ENCODE results near the gene BAZ2B.
"Not testable (repeated sequence)": the region's sequence is repeated elsewhere in the genome, so short reads cannot be mapped to it uniquely, and the experiment has no call there.

The BAZ2B gene

GRCh38 chr2:159427048-159427447, 189.3 kb downstream of the BAZ2B start:
- DNase-seq (ENCODE audit: low read depth in 1 of 2, low spot score in 1 of 2), result no peak

- DNase-seq (ENCODE audit: low read depth in 1 of 2, low spot score in 1 of 2), result no peak
These were observed 196.9 kb downstream of the BAZ2B start for GRCh38 chr2:159419403-159419802.

GRCh38 chr2:159411460-159411859, 204.9 kb downstream of the BAZ2B start:
- no peak for DNase-seq (ENCODE audit: low read depth in 1 of 2, low spot score in 1 of 2)

- DNase-seq (ENCODE audit: low read depth in 1 of 2, low spot score in 1 of 2), result no peak
These were observed 206.1 kb downstream of the BAZ2B start for GRCh38 chr2:159410276-159410675.

DNA sequence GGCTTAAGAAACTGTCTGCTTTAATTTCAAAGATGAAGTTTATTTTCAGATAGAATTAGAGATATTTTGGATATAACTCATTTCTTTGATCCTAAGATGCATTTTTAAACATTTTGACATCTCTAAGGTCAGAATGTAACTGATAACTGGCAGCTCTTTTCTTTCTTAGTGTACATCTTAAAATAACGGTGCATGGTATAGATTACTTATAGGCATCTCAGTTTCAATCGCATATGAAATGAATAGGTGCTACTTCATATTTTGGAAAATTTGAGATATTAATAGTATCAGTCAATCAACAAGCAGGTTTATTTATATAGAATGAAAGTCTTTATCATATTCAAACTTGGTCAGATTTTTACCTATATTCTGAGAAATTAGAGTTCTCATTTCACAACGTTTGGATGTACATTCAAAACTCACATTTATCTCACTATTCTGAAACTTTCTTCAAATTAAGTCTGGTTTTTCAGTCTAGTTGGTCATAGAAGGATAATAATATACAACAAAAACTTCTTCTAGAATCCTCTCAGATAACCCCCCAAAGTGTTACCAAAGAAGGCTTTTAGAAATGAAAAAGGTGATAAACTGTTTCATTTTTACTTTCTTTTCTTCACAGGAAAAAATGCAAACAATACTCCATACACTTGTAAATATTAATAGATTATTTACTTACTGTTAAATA, 207.1 kb downstream of the BAZ2B start:
- no peak for DNase-seq (ENCODE audit: low read depth in 1 of 2, low spot score in 1 of 2)

- DNase-seq (ENCODE audit: low read depth in 1 of 2, low spot score in 1 of 2), result no peak
These were observed 213.6 kb downstream of the BAZ2B start for GRCh38 chr2:159402790-159403189.

- DNase-seq (ENCODE audit: low read depth in 1 of 2, low spot score in 1 of 2), result not testable (repeated sequence)
These were observed 214.2 kb downstream of the BAZ2B start for GRCh38 chr2:159402160-159402559.

GRCh38 chr2:159399716-159400415, 216.5 kb downstream of the BAZ2B start:
- no peak for DNase-seq (ENCODE audit: low read depth in 1 of 2, low spot score in 1 of 2)

GRCh38 chr2:159396799-159397198, 219.5 kb downstream of the BAZ2B start:
- no peak for DNase-seq (ENCODE audit: low read depth in 1 of 2, low spot score in 1 of 2)

- no peak for DNase-seq (ENCODE audit: low read depth in 1 of 2, low spot score in 1 of 2)
These were observed 233.8 kb downstream of the BAZ2B start for GRCh38 chr2:159382447-159383028.

DNA sequence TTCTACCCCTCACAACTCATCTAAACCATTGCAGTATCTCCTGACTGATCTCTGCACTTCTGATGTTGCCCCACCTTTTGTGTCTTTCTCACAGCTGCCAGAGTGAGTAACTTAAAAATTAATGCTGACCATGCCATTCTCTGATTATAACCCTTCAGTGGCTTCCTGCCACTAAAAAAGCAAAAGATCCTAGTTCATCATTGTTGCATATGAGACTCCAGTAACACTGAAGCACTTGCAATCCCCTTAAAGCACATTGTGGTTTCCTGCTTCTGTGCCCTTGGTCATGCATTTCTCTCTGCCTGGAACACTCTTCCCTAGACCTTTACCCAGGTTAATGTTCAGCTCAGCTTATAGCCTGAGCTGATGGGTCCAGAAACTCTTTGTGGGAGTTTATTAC, 234.8 kb downstream of the BAZ2B start:
- DNase-seq (ENCODE audit: low read depth in 1 of 2, low spot score in 1 of 2), result no peak

DNA sequence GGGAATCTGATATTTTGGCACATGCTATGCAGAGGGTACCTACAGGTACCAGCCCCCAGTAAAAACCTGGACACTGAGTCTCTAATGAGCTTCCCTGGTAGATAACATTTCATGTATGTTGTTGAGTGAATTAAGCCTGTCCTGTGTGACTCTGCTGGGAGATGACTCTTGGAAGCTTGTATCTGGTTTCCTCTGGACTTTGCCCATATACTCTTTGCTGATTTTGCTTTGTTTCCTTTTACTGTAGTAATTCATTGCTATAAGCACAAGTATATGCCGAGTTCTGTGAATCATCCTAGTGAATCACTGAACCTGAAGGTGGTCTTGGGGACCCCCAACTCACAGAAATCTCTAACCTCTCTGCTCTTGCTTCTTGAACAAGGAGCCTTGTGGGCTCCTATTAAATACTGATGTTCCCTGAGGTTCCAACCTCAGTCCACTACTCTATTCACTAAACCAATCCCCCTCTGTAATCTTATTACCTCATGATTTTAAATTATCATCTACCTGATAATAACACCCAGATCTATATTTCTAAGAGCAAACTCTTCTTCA, 235.6 kb downstream of the BAZ2B start:
- no peak for DNase-seq (ENCODE audit: low read depth in 1 of 2, low spot score in 1 of 2)

GRCh38 chr2:159379181-159379580, 237.2 kb downstream of the BAZ2B start:
- DNase-seq (ENCODE audit: low read depth in 1 of 2, low spot score in 1 of 2), result no peak

GRCh38 chr2:159375241-159375640, 241.1 kb downstream of the BAZ2B start:
- DNase-seq (ENCODE audit: low read depth in 1 of 2, low spot score in 1 of 2), result no peak

GRCh38 chr2:159371506-159371905, 244.8 kb downstream of the BAZ2B start:
- no peak for DNase-seq (ENCODE audit: low read depth in 1 of 2, low spot score in 1 of 2)

GRCh38 chr2:159366538-159366937, 249.8 kb downstream of the BAZ2B start:
- no peak for DNase-seq (ENCODE audit: low read depth in 1 of 2, low spot score in 1 of 2)

- no peak for DNase-seq (ENCODE audit: low read depth in 1 of 2, low spot score in 1 of 2)
These were observed 253.5 kb downstream of the BAZ2B start for GRCh38 chr2:159362816-159363251.

DNA sequence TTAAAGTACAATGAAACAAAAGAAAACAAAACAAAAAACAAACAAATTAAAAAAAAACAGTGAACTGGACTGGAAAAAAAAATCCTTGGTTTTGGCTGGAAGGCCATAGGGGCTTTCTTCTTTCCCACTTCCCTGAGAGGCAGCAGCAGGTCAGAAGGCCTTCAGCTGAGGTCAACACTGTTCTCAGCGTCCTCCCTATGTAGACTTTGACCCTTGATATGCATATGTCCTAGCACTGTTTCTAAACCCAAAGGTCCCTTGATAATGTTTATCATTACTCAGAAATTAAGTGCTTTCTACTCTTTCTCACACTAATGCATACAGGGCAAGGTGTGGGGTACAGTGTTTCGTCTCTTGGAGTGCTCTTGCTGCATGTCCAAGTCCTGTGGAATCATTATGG, 254.3 kb downstream of the BAZ2B start:
- DNase-seq (ENCODE audit: low read depth in 1 of 2, low spot score in 1 of 2), result no peak

- DNase-seq (ENCODE audit: low read depth in 1 of 2, low spot score in 1 of 2), result not testable (repeated sequence)
These were observed 254.7 kb downstream of the BAZ2B start for GRCh38 chr2:159361603-159362002.

GRCh38 chr2:159356053-159356554, 260.2 kb downstream of the BAZ2B start:
- DNase-seq (ENCODE audit: low read depth in 1 of 2, low spot score in 1 of 2), result no peak

DNA sequence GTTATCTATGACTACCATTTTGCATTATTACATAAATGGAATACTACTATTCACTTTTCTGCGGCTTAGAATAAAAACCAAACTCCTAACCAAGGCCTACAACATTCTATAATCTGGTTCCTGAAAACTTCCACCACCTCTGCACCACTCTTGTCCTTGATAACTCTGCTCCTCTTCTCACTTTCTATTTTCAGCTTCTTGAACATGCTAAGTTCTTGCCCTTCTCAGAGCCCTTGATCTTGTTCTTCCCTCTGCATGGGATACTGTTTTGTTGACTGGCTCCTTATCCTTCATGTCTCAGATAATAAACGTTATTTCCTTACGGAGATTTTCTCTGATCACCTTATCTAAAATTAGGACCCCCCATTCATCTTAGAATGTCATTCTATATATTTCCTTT, 264.4 kb downstream of the BAZ2B start:
- DNase-seq (ENCODE audit: low read depth in 1 of 2, low spot score in 1 of 2), result no peak
